Measurements from ENCODE around the gene CARHSP1.

The CARHSP1 gene

DNA sequence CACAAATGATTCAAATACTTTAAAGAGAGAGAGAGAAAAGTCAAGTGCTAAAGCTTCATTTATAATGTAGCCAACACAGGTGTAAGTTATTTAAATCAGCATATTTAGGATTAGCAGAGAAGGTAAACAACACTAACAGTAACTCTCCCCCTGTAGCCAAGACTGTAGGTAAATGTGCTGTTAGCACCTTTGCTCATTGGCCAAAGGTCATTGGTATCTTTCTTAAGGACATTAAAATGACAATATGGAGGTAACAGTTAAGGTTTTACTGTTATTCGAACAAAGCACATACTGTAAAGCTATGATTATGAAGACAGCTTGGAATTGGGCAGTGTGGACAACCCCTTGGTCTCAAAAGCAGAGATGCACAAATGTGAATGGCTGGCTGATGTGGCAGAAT lies 42.0 kb upstream of the CARHSP1 start:
- H3K4me1 ChIP-seq: no peaks in the 10 kb centered on the region
- DNase-seq: no peak
- no peaks in the 10 kb centered on the region for H3K9me3 ChIP-seq
- H3K27me3 ChIP-seq: no peaks in the 10 kb centered on the region
- TF ChIP-seq, protein P1, sequence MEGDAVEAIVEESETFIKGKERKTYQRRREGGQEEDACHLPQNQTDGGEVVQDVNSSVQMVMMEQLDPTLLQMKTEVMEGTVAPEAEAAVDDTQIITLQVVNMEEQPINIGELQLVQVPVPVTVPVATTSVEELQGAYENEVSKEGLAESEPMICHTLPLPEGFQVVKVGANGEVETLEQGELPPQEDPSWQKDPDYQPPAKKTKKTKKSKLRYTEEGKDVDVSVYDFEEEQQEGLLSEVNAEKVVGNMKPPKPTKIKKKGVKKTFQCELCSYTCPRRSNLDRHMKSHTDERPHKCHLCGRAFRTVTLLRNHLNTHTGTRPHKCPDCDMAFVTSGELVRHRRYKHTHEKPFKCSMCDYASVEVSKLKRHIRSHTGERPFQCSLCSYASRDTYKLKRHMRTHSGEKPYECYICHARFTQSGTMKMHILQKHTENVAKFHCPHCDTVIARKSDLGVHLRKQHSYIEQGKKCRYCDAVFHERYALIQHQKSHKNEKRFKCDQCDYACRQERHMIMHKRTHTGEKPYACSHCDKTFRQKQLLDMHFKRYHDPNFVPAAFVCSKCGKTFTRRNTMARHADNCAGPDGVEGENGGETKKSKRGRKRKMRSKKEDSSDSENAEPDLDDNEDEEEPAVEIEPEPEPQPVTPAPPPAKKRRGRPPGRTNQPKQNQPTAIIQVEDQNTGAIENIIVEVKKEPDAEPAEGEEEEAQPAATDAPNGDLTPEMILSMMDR (IDR thresholded peaks at IDR 0.05; ENCODE audit: low read depth, low read length): no peak
- H3K36me3 ChIP-seq: peaks cover 96% of the 10 kb centered on the region
- H3K4me3 ChIP-seq (ENCODE audit: low read depth, low read length): no peak overlapping the region

- Histone ChIP-seq H3K4me1 (no peaks in the 10 kb centered on the region), H3K27me3 (no peaks in the 10 kb centered on the region), H3K4me3 (ENCODE audit: low read depth, low read length) (no peak overlapping the region), H3K36me3 (peaks cover 92% of the 10 kb centered on the region), H3K9me3 (no peaks in the 10 kb centered on the region)
- no peak for DNase-seq
- TF ChIP-seq, protein P1 (IDR thresholded peaks at IDR 0.05; ENCODE audit: low read depth, low read length): no peak
Measured at GRCh38 chr16:8908810-8909468, 40.1 kb upstream of the CARHSP1 start.

GRCh38 chr16:8907096-8907495 lies 38.3 kb upstream of the CARHSP1 start:
- DNase-seq: no peak
- no peak overlapping the region for H3K4me3 ChIP-seq (ENCODE audit: low read depth, low read length)
- H3K9me3 ChIP-seq: no peaks in the 10 kb centered on the region
- peaks cover 96% of the 10 kb centered on the region for H3K36me3 ChIP-seq
- H3K4me1 ChIP-seq: no peaks in the 10 kb centered on the region
- TF ChIP-seq, protein P1 (IDR thresholded peaks at IDR 0.05; ENCODE audit: low read depth, low read length): no peak
- H3K27me3 ChIP-seq: no peaks in the 10 kb centered on the region

DNA sequence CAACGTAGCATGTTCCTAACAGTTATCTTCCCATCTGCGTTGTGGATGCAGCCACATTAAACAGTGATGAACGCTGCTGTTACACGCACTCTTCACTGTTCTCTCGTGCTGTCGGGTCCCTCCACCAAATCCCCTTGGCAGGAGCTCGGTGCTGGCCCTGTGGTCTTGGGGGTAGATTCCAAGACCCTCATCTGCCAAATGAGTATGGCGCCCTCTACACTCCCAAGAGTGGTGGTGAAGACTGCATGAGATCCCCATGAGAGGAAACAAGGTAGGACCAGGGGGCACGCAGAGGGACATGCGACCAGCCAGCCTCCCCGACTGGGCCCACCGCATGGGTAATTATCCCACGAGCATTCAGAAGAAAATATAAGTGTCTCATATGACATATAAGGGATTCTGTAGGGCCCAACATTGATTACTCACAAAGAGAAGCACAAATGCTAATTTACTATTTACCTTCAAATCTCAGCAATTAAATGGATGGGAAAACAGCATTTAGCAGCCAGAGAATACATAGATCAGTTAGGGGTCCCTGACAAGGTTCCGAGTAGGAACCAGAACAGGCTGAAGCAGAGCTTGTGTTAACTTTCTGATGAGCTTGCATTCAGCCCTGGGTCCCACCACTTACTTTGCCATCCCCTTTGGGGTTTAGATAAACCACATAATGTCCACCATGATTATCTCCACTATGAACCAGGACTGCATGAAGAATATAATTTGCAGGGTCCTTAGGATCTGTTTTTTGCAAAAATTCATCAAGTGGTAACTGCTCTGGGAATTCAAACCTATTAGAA lies 37.2 kb upstream of the CARHSP1 start:
- no peaks in the 10 kb centered on the region for H3K27me3 ChIP-seq
- TF ChIP-seq, protein P1 (IDR thresholded peaks at IDR 0.05; ENCODE audit: low read depth, low read length): peak; percentile 57
- no peak for DNase-seq
- no peaks in the 10 kb centered on the region for H3K4me1 ChIP-seq
- no peak overlapping the region for H3K4me3 ChIP-seq (ENCODE audit: low read depth, low read length)
- peaks cover 95% of the 10 kb centered on the region for H3K36me3 ChIP-seq
- H3K9me3 ChIP-seq: no peaks in the 10 kb centered on the region

GRCh38 chr16:8905168-8905762 lies 36.5 kb upstream of the CARHSP1 start:
- no peak overlapping the region for H3K4me3 ChIP-seq (ENCODE audit: low read depth, low read length)
- no peak for DNase-seq
- no peaks in the 10 kb centered on the region for H3K27me3 ChIP-seq
- no peaks in the 10 kb centered on the region for H3K9me3 ChIP-seq
- TF ChIP-seq, protein P1 (IDR thresholded peaks at IDR 0.05; ENCODE audit: low read depth, low read length): peak; percentile 67
- H3K36me3 ChIP-seq: peaks cover 95% of the 10 kb centered on the region
- H3K4me1 ChIP-seq: no peaks in the 10 kb centered on the region
